ENCODE measurements around the gene TRIM44. TPM values are rescaled to one million over a fixed set of nuclear protein-coding genes. Genes with fewer than 3 reads are reported as not detected.

TRIM44 gene
- total and polyA plus RNA-seq, 3 donors from 2014 or later: 37.1 to 42.3 (median 41.6) TPM

GRCh38 chr11:35844579-35844978 lies 182.0 kb downstream of the TRIM44 start:
- Histone ChIP-seq H3K36me3 (ENCODE audit: low read depth, missing control alignments) (no peaks in the 10 kb centered on the region), H3K27ac (no peak overlapping the region), H3K27me3 (no peaks in the 10 kb centered on the region), H3K9me3 (no peaks in the 10 kb centered on the region), H3K4me1 (no peaks in the 10 kb centered on the region), H3K4me3 (no peak overlapping the region)
- WGBS, 2 donors: 67 to 80% methylated on average over 4 of the region's 4 CpGs
- TF ChIP-seq CTCF (IDR thresholded peaks at IDR 0.05) (no peak), POLR2A (IDR thresholded peaks at IDR 0.05) (no peak)
- intact Hi-C loops (cut with DNase I; ENCODE audit: low total_unique reads): no loop called here
- DNase-seq: no peak

- no peaks in the 10 kb centered on the region for H3K9me3 ChIP-seq
- no peak overlapping the region for H3K27ac ChIP-seq
- H3K36me3 ChIP-seq (ENCODE audit: low read depth, missing control alignments): no peaks in the 10 kb centered on the region
- H3K27me3 ChIP-seq: no peaks in the 10 kb centered on the region
- no peaks in the 10 kb centered on the region for H3K4me1 ChIP-seq
- intact Hi-C loops (cut with DNase I; ENCODE audit: low total_unique reads): no loop called here
- no peak for DNase-seq
- no peak overlapping the region for H3K4me3 ChIP-seq
- no peak for TF ChIP-seq CTCF (IDR thresholded peaks at IDR 0.05)
- no peak for TF ChIP-seq POLR2A (IDR thresholded peaks at IDR 0.05)
- 87 to 100% methylated on average over 2 of the region's 2 CpGs for WGBS, 2 donors
Observed at GRCh38 chr11:35845860-35846259, 183.3 kb downstream of the TRIM44 start.

- no peaks in the 10 kb centered on the region for H3K4me1 ChIP-seq
- H3K36me3 ChIP-seq (ENCODE audit: low read depth, missing control alignments): no peaks in the 10 kb centered on the region
- no peak overlapping the region for H3K27ac ChIP-seq
- no peak for DNase-seq
- H3K27me3 ChIP-seq: no peaks in the 10 kb centered on the region
- WGBS, 2 donors: 94 to 98% methylated on average over 5 of the region's 5 CpGs
- intact Hi-C loops (cut with DNase I; ENCODE audit: low total_unique reads): no loop called here
- TF ChIP-seq POLR2A (IDR thresholded peaks at IDR 0.05) (no peak), CTCF (IDR thresholded peaks at IDR 0.05) (no peak)
- no peak overlapping the region for H3K4me3 ChIP-seq
- H3K9me3 ChIP-seq: no peaks in the 10 kb centered on the region
Observed at GRCh38 chr11:35846874-35847273, 184.3 kb downstream of the TRIM44 start.

- intact Hi-C loops (cut with DNase I; ENCODE audit: low total_unique reads): no loop called here
- TF ChIP-seq CTCF (IDR thresholded peaks at IDR 0.05): no peak
- TF ChIP-seq POLR2A (IDR thresholded peaks at IDR 0.05): no peak
- 72 to 81% methylated on average over 2 of the region's 2 CpGs for WGBS, 2 donors
- no peak for DNase-seq
- Histone ChIP-seq H3K4me1 (no peaks in the 10 kb centered on the region), H3K4me3 (no peak overlapping the region), H3K27me3 (no peaks in the 10 kb centered on the region), H3K9me3 (no peaks in the 10 kb centered on the region), H3K27ac (no peak overlapping the region), H3K36me3 (ENCODE audit: low read depth, missing control alignments) (no peaks in the 10 kb centered on the region)
Observed at GRCh38 chr11:35847473-35847872, 184.9 kb downstream of the TRIM44 start.

GRCh38 chr11:35848616-35849015 lies 186.0 kb downstream of the TRIM44 start:
- TF ChIP-seq CTCF (IDR thresholded peaks at IDR 0.05) (no peak), POLR2A (IDR thresholded peaks at IDR 0.05) (no peak)
- DNase-seq: no peak
- H3K4me1 ChIP-seq: no peaks in the 10 kb centered on the region
- intact Hi-C loops (cut with DNase I; ENCODE audit: low total_unique reads): no loop called here
- no peak overlapping the region for H3K4me3 ChIP-seq
- H3K9me3 ChIP-seq: no peaks in the 10 kb centered on the region
- no peaks in the 10 kb centered on the region for H3K27me3 ChIP-seq
- WGBS, 2 donors: 84 to 87% methylated on average over 4 of the region's 4 CpGs
- H3K27ac ChIP-seq: no peak overlapping the region
- no peaks in the 10 kb centered on the region for H3K36me3 ChIP-seq (ENCODE audit: low read depth, missing control alignments)

All from testis (tissue), 3 donors.